Activated naive CD4-positive, alpha-beta T cell treated with anti-CD3 and anti-CD28 coated beads, Interleukin-2, amount 10 ng/mL, durations not matched to agents 7 days and 5 days (primary cell): ENCODE data around the gene USP9X.
"Not testable (repeated sequence)": the region's sequence is repeated elsewhere in the genome, so short reads cannot be mapped to it uniquely, and the experiment has no call there.

Source experiments
- CTCF ChIA-PET: fragments of 350-600 bp; sonication (Branson Sonifier 250); formaldehyde crosslinking; loops from one replicate; lab custom pipeline; 2021; ENCODE audit warnings: antibody characterized with exemption; lab: Charles Lee
- DNase-seq: peaks from one replicate; pipeline ENCODE4 v3.0.0-alpha.2; 2020
- H3K27ac Mint-ChIP-seq: one replicate; pipeline ENCODE4 v1.8.0; 2021; ENCODE audit warnings: mild to moderate bottlenecking, moderate library complexity, mixed read lengths
- H3K27me3 Mint-ChIP-seq: one replicate; pipeline ENCODE4 v1.8.0; 2021; ENCODE audit warnings: mild to moderate bottlenecking, mixed read lengths
- H3K36me3 Mint-ChIP-seq: one replicate; pipeline ENCODE4 v1.8.0; 2021; ENCODE audit warnings: mixed read lengths
- H3K4me1 Mint-ChIP-seq: one replicate; pipeline ENCODE4 v1.8.0; 2021; ENCODE audit warnings: mixed read lengths
- H3K4me3 Mint-ChIP-seq: one replicate; pipeline ENCODE4 v1.8.0; 2021; ENCODE audit warnings: mild to moderate bottlenecking, moderate library complexity, mixed read lengths
- H3K9me3 Mint-ChIP-seq: one replicate; pipeline ENCODE4 v1.8.0; 2021; ENCODE audit warnings: mixed read lengths

The USP9X gene

DNA sequence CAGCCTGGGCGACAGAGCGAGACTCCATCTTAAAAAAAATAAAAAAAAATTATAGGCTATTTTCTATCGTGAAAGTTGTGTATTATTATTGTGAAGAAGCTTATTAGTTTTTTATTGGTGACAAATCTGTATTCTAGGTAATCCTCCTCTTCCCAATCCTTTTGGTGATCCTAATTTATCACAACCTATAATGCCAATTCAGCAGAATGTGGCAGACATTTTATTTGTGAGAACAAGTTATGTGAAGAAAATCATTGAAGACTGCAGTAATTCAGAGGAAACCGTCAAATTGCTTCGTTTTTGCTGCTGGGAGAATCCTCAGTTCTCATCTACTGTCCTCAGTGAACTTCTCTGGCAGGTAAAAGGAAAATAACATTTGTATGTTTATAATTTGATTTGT, 139.4 kb downstream of the USP9X start:
- no peak for DNase-seq
- no peaks in the 10 kb centered on the region for H3K9me3 Mint-ChIP-seq
- CTCF ChIA-PET, result no interaction called here
- peaks cover 46% of the 10 kb centered on the region for H3K36me3 Mint-ChIP-seq
- H3K4me1 Mint-ChIP-seq, result no peaks in the 10 kb centered on the region
- no peak overlapping the region for H3K4me3 Mint-ChIP-seq
- H3K27me3 Mint-ChIP-seq, result no peaks in the 10 kb centered on the region
- H3K27ac Mint-ChIP-seq, result no peak overlapping the region

DNA sequence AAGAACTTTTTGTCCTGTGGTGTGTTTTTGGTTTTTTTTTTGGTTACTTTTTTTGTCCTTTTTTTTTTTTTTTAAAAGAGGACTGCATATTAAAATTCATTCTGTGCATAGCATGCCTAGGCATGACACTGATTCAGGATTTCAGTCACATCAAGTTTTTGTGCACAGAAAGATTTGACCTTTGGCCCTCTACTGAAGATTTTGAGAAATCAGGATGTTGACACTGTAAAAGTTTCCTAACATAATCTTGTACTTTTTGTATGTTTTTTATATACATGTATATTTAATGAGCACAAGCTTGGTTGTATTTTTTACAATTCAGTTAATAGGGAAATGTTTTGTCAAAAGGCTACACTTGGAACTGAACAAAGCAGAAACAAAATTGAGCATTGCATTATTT, 148.7 kb downstream of the USP9X start:
- CTCF ChIA-PET, result no interaction called here
- no peaks in the 10 kb centered on the region for H3K27me3 Mint-ChIP-seq
- H3K27ac Mint-ChIP-seq, result no peak overlapping the region
- no peaks in the 10 kb centered on the region for H3K9me3 Mint-ChIP-seq
- H3K4me3 Mint-ChIP-seq, result no peak overlapping the region
- no peak for DNase-seq
- H3K36me3 Mint-ChIP-seq, result peaks cover 26% of the 10 kb centered on the region
- H3K4me1 Mint-ChIP-seq, result peaks cover 13% of the 10 kb centered on the region

DNA sequence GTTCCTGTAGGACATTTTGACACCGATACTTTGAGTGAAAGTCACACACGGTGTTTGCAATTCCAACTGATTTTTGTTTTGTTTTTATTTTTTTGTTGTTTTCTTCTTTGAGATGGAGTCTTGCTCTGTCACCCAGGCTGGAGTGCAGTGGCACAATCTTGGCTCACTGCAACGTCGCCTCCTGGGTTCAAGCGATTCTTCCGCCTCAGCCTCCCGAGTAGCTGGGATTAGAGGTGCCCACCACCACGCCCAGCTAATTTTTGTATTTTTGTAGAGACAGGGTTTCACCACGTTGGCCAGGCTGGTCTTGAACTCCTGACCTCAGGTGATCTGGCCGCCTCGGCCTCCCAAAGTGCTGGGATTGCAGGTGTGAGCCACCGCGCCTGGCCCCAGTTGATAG, 149.2 kb downstream of the USP9X start:
- CTCF ChIA-PET, result not testable (repeated sequence)

DNA sequence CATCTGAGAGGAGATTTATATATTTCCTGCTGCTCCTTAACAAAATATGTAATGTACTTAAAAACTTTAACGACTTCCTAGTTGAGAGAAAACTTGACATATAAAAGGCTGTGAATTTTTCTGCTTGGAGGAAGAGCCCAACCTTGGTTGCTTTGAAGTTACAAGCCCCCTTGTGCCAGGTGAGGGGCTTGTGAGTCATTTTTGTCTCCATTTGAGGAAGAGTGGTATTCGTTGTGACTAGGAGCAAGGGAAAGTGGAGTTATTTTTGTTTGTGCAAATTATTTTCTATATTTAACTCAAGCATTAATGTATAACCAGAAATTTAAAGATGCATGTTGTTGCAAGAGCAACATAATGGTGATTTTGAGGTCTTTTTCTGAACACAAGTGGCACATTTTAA, 149.7 kb downstream of the USP9X start:
- no peaks in the 10 kb centered on the region for H3K27me3 Mint-ChIP-seq
- no peaks in the 10 kb centered on the region for H3K9me3 Mint-ChIP-seq
- H3K4me3 Mint-ChIP-seq, result no peak overlapping the region
- no peak for DNase-seq
- H3K4me1 Mint-ChIP-seq, result peaks cover 13% of the 10 kb centered on the region
- H3K27ac Mint-ChIP-seq, result no peak overlapping the region
- peaks cover 20% of the 10 kb centered on the region for H3K36me3 Mint-ChIP-seq
- CTCF ChIA-PET, result no interaction called here

More for the DNA sequence above, 149.2 kb downstream of the USP9X start:
- H3K27me3 Mint-ChIP-seq, H3K27ac Mint-ChIP-seq, H3K9me3 Mint-ChIP-seq, DNase-seq, H3K4me3 Mint-ChIP-seq: not testable (repeated sequence)
- Mint-ChIP-seq H3K4me1 (peaks cover 13% of the 10 kb centered on the region), H3K36me3 (peaks cover 23% of the 10 kb centered on the region)

DNA sequence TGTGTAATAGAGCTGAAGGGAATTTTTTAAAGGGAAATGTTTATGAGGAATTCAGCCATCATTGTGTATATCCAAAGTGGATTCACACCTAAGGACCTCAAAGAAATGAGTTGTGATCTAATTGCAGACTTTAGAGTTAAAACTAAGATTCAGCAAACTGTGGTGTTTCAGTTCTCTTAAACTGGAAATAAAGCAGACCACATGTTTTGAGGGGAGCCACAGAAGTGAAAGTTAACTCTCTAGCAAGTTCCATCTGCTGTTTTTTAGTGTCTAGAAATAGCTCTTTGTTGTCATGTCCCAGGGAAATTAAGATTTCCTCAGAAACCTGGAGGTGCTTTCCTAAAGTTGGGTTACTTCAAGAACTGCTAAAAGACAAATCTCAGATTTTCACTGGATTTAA, 151.4 kb downstream of the USP9X start:
- peaks cover 13% of the 10 kb centered on the region for H3K4me1 Mint-ChIP-seq
- DNase-seq, result no peak
- no peak overlapping the region for H3K27ac Mint-ChIP-seq
- no peaks in the 10 kb centered on the region for H3K27me3 Mint-ChIP-seq
- no peak overlapping the region for H3K4me3 Mint-ChIP-seq
- CTCF ChIA-PET, result interaction anchor here (1.8 kb wide), 1 partner anchor 56 kb away, joined by 5 read pairs; no protein-coding TSS in a partner anchor
- peaks cover 16% of the 10 kb centered on the region for H3K36me3 Mint-ChIP-seq
- H3K9me3 Mint-ChIP-seq, result no peaks in the 10 kb centered on the region

DNA sequence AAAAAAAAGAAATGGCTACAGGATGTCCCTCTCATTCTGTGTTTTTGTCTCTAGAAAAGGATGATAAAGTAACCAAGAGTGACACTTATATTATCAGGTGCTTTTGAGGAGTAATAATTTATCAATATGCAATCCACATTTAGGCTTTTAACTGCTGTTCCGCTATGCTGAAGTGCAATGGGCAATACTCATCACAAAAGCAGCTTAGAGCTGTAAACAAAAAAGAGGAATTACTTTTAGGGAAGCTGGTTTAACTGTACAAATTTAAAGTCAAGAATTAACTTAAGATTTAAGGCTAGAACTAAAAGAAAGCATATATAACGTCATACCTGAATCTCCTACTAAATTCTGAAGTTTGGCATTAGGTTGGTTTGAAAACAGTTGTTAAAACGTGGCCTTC, 155.3 kb downstream of the USP9X start:
- no peaks in the 10 kb centered on the region for H3K36me3 Mint-ChIP-seq
- H3K4me3 Mint-ChIP-seq, result no peak overlapping the region
- CTCF ChIA-PET, result no interaction called here
- no peaks in the 10 kb centered on the region for H3K27me3 Mint-ChIP-seq
- H3K27ac Mint-ChIP-seq, result no peak overlapping the region
- no peak for DNase-seq
- no peaks in the 10 kb centered on the region for H3K9me3 Mint-ChIP-seq
- peaks cover 13% of the 10 kb centered on the region for H3K4me1 Mint-ChIP-seq

DNA sequence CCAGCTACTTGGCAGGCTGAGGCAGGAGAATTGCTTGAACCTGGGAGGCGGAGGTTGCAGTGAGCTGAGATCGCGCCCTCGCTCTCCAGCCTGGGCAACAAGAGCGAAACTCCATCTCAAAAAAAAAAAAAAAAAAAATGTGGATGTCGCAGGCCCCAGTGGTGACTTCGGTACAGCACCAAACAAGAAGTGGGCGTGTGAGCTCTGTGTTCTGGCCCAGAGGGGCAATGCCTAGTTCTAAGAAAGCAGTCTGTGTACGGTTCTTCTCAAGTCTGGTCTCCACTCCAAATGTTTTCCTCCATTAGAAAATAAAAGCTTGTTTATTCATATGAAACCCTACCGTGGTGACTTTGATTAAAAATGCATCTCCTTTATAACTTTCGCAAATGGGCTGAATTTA, 156.7 kb downstream of the USP9X start:
- CTCF ChIA-PET, result interaction anchor here (1.2 kb wide), 1 partner anchor 24 kb away, joined by 3 read pairs; no protein-coding TSS in a partner anchor
- Mint-ChIP-seq H3K27me3 (no peaks in the 10 kb centered on the region), H3K4me3 (no peak overlapping the region), H3K4me1 (peaks cover 7% of the 10 kb centered on the region), H3K9me3 (no peaks in the 10 kb centered on the region), H3K27ac (no peak overlapping the region), H3K36me3 (no peaks in the 10 kb centered on the region)
- no peak for DNase-seq

DNA sequence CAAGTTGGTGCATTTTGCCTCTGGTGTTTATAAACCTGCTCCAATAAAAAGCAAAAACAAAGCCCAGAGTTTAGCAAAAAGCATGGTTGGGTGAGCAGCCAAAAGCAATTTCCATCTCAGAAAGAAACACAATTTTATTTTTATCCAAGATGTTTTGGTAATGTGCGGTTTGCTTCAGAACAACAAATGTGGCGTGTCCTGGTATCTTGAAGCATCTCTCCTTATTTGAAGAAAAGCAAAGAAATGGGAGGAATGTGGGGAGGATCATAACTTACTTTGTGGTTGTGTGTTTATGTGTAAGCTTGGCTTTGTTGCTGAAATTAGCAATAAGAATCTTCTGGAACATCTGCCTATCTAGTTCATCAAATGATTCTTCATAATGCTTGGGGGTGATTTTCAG, 160.4 kb downstream of the USP9X start:
- Mint-ChIP-seq H3K4me3 (no peak overlapping the region), H3K27me3 (no peaks in the 10 kb centered on the region), H3K27ac (no peak overlapping the region), H3K9me3 (no peaks in the 10 kb centered on the region), H3K4me1 (no peaks in the 10 kb centered on the region), H3K36me3 (no peaks in the 10 kb centered on the region)
- DNase-seq, result no peak
- CTCF ChIA-PET, result no interaction called here

DNA sequence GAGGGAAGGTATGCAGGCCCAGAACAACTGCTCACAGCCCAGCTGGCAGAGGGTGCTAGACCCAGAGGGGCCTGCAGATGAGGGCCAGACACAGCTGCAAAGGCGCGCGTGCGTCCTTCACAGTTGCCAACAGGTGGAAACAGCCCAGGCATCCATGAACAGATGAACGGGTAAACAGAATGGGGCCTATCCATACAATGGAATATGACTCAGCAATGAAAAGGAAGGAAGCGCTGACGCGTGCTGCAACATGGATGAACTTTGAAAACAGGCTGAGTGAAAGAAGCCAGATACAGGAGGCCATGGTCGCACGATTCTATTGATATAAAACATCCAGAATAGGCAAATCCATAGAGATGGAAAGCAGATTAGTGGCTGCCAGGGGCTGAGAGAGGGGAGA, 165.6 kb downstream of the USP9X start:
- no peaks in the 10 kb centered on the region for H3K27me3 Mint-ChIP-seq
- no peak overlapping the region for H3K4me3 Mint-ChIP-seq

DNA sequence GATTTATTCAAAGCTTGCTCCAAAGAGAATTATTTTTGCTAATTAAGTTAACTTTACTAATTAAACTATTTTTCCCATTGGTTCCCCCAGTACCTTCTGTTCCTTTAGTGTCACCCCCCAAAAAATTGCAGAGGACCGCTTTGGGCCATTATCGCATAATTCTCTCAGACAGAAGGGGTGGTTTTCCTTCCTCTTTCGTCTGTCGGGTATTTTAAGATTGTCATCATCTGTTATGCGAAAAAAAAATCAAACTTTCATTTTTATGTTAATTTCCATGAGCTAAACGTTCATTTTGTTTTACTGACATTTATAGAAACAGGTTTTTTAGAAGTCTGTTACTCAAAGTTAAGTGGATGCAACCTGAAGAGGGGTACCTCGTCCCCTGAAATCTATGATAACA, 172.6 kb downstream of the USP9X start:
- Mint-ChIP-seq H3K4me3 (no peak overlapping the region), H3K27ac (no peak overlapping the region), H3K9me3 (peaks cover 2% of the 10 kb centered on the region), H3K36me3 (no peaks in the 10 kb centered on the region), H3K27me3 (peaks cover 5% of the 10 kb centered on the region), H3K4me1 (peaks cover 9% of the 10 kb centered on the region)
- CTCF ChIA-PET, result interaction anchor here (0.7 kb wide), 1 partner anchor 77 kb away, joined by 3 read pairs; no protein-coding TSS in a partner anchor
- DNase-seq, result no peak

More for the DNA sequence above, 165.6 kb downstream of the USP9X start:
- no peak for DNase-seq
- CTCF ChIA-PET, result no interaction called here
- H3K4me1 Mint-ChIP-seq, result peaks cover 12% of the 10 kb centered on the region
- H3K27ac Mint-ChIP-seq, result no peak overlapping the region
- no peaks in the 10 kb centered on the region for H3K9me3 Mint-ChIP-seq
- no peaks in the 10 kb centered on the region for H3K36me3 Mint-ChIP-seq

DNA sequence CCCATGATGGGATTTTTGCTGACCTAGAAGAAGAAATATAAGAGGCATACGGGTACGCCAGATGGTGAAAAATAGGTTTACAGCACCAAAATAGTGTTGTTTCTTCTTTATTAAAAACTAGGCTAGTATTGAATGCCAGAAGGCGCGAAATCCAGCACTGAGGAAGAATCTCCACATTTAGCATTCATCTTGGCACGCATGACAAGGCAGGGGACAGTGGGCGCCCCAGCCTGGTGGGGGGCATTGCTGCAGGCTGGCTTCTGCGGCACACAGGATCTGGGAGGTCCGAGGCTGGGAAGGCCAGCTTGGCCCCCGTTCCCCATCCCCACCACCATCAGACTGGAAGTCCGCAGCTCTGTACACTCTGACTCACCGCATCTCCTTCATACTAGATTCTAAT, 173.0 kb downstream of the USP9X start:
- H3K4me3 Mint-ChIP-seq, result no peak overlapping the region
- CTCF ChIA-PET, result interaction anchor here (0.7 kb wide), 1 partner anchor 78 kb away, joined by 3 read pairs; no protein-coding TSS in a partner anchor
- H3K4me1 Mint-ChIP-seq, result peaks cover 4% of the 10 kb centered on the region
- DNase-seq, result no peak
- H3K27ac Mint-ChIP-seq, result no peak overlapping the region
- peaks cover 4% of the 10 kb centered on the region for H3K9me3 Mint-ChIP-seq
- H3K36me3 Mint-ChIP-seq, result no peaks in the 10 kb centered on the region
- peaks cover 5% of the 10 kb centered on the region for H3K27me3 Mint-ChIP-seq

DNA sequence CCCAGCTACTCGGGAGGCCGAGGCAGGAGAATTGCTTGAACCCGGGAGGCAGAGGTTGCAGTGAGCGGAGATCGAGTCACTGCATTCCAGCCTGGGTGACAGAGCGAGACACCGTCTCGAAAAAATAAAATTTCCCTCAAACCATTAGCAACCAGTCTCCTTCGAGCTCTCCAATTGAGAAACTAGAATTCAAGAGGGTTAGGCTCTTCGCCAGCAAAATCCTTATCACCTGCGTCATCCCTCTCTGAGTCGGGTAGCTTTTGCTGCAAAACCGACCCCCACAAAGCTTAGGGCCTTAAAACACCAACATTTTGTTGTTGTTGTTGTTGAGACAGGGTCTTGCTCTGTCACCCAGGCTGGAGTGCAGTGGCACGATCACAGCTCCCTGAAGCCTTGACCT, 173.6 kb downstream of the USP9X start:
- CTCF ChIA-PET, result no interaction called here
- peaks cover 5% of the 10 kb centered on the region for H3K27me3 Mint-ChIP-seq

DNA sequence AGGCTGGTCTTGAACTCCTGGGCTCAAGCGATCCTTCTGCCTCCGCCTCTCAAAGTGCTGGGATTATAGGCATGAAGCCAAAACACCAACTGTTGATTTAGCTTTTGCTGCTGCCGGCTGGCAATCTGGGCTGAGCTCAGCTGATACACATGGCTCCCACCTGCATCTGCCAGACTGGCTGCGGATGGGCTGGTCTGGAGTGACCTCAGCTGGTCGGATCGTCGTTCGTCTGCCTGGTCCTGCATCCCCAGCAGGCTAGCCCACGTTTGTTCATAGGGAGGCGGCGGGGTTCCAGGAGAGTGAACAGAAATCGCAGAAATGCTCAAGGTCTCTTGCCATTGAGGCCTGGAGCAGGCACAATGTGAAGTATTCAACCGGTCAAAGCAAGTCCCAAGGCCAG, 174.3 kb downstream of the USP9X start:
- H3K9me3 Mint-ChIP-seq, result peaks cover 4% of the 10 kb centered on the region
- no peaks in the 10 kb centered on the region for H3K36me3 Mint-ChIP-seq
- no peak overlapping the region for H3K27ac Mint-ChIP-seq
- no peak for DNase-seq
- H3K27me3 Mint-ChIP-seq, result peaks cover 5% of the 10 kb centered on the region
- CTCF ChIA-PET, result no interaction called here
- no peaks in the 10 kb centered on the region for H3K4me1 Mint-ChIP-seq
- H3K4me3 Mint-ChIP-seq, result no peak overlapping the region

More for the DNA sequence above, 173.6 kb downstream of the USP9X start:
- no peaks in the 10 kb centered on the region for H3K4me1 Mint-ChIP-seq
- H3K36me3 Mint-ChIP-seq, result no peaks in the 10 kb centered on the region
- DNase-seq, result no peak
- H3K4me3 Mint-ChIP-seq, result no peak overlapping the region
- no peak overlapping the region for H3K27ac Mint-ChIP-seq
- peaks cover 4% of the 10 kb centered on the region for H3K9me3 Mint-ChIP-seq

DNA sequence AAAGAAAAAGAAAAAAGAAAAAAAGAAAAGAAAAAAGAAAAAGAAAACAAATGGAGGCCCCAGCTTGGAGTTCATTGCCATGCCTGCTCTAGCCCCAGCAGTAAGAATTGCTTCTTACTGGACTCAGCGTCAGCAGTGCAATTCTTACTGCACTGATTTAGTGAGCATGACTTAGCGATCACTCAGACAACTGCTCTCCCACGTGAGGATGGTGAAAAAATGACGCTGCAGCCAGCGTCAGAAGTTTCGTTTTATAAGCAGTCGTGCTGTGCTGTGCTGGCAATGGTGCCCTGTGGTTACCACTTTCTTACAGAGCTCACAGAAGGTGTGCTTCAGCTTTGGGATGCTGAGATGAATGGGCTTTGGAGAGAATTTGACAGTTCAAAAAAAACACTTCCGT, 180.4 kb downstream of the USP9X start:
- CTCF ChIA-PET, result interaction anchor here (1.5 to 1.6 kb wide), 2 partner anchors 12 to 85 kb away, joined by 4 read pairs; no protein-coding TSS in a partner anchor
- Mint-ChIP-seq H3K4me3 (no peak overlapping the region), H3K27me3 (no peaks in the 10 kb centered on the region), H3K9me3 (peaks cover 4% of the 10 kb centered on the region), H3K36me3 (no peaks in the 10 kb centered on the region), H3K27ac (no peak overlapping the region), H3K4me1 (peaks cover 7% of the 10 kb centered on the region)
- peak; percentile 62 for DNase-seq

DNA sequence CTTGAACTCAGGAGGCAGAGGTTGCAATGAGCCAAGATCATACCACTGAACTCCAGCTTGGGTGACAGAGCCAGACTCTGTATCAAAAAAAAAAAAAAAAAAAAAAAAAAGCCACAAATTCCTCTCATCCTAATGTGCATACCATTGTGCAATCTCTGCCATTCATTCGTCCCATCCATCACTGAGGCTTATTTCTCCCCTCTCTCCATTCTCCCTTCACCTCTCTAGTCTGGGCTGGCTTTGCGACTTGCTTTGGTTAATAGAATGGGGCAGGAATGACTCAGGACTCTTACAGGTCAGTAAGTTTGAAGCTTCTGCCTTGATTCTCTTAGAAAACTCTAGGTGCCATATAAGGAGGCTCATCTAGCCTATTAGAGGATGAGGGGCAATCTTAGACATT, 188.4 kb downstream of the USP9X start:
- CTCF ChIA-PET, result no interaction called here
- no peaks in the 10 kb centered on the region for H3K36me3 Mint-ChIP-seq
- H3K4me3 Mint-ChIP-seq, result no peak overlapping the region
- H3K27me3 Mint-ChIP-seq, result no peaks in the 10 kb centered on the region
- H3K4me1 Mint-ChIP-seq, result peaks cover 17% of the 10 kb centered on the region
- H3K9me3 Mint-ChIP-seq, result no peaks in the 10 kb centered on the region
- no peak overlapping the region for H3K27ac Mint-ChIP-seq
- no peak for DNase-seq
